GM23338 (cell line): ENCODE results near the gene IRAK2. TPM values are rescaled to one million over a fixed set of nuclear protein-coding genes. Genes with fewer than 3 reads are reported as not detected.

Experiments
- ATAC-seq: fragments of 200-7000 bp; cut with Tn5 transposase; 3 replicates; pipeline ENCODE4 v1.9.1; 2020
- DNase-seq: peaks from one replicate; pipeline ENCODE4 v3.0.0-alpha.2; 2015; ENCODE audit warnings: low spot score
- H2AFZ ChIP-seq: fragments of 200-600 bp; sonication (generic); 2 replicates; pipeline ENCODE4 v1.8.0; 2016; ENCODE audit warnings: antibody characterized with exemption, mild to moderate bottlenecking, moderate library complexity
- H3F3A ChIP-seq: fragments of 200-600 bp; sonication (generic); replicated peaks from 2 replicates; pipeline ENCODE4 v1.8.0; 2017; ENCODE audit warnings: antibody characterized with exemption, mixed run types, low read depth
- H3K27ac ChIP-seq: fragments of 200-600 bp; sonication (generic); 2 replicates; pipeline ENCODE4 v1.6.1; 2016; ENCODE audit warnings: low read depth
- H3K27me3 ChIP-seq: fragments of 200-600 bp; sonication (generic); 2 replicates; pipeline ENCODE4 v1.8.0; 2016; ENCODE audit warnings: mild to moderate bottlenecking, mixed run types, moderate library complexity; ENCODE audit not compliant: insufficient read depth
- H3K36me3 ChIP-seq: fragments of 200-600 bp; sonication (generic); 2 replicates; pipeline ENCODE4 v1.8.0; 2016; ENCODE audit warnings: mild to moderate bottlenecking; ENCODE audit not compliant: insufficient read depth
- H3K4me1 ChIP-seq: fragments of 200-600 bp; sonication (generic); 2 replicates; pipeline ENCODE4 v1.8.0; 2016; ENCODE audit warnings: mild to moderate bottlenecking, moderate library complexity; ENCODE audit not compliant: insufficient read depth
- H3K4me2 ChIP-seq: fragments of 200-600 bp; sonication (generic); 2 replicates; pipeline ENCODE4 v1.7.1; 2017; ENCODE audit warnings: mixed run types
- H3K4me3 ChIP-seq: fragments of 200-600 bp; sonication (generic); 2 replicates; pipeline ENCODE4 v1.6.1; 2016; ENCODE audit warnings: mixed run types
- H3K79me2 ChIP-seq: fragments of 200-600 bp; sonication (generic); replicated peaks from 2 replicates; pipeline ENCODE4 v1.8.0; 2017; ENCODE audit warnings: mild to moderate bottlenecking; ENCODE audit not compliant: insufficient read depth
- H3K9me2 ChIP-seq: fragments of 200-600 bp; sonication (generic); 2 replicates; pipeline ENCODE4 v1.8.0; 2017; ENCODE audit not compliant: insufficient read depth
- H4K20me1 ChIP-seq: fragments of 200-600 bp; sonication (generic); replicated peaks from 2 replicates; pipeline ENCODE4 v1.8.0; 2017; ENCODE audit warnings: mild to moderate bottlenecking; ENCODE audit not compliant: insufficient read depth
- H3K27ac Mint-ChIP-seq: 2 replicates; pipeline ENCODE4 v1.8.0; 2020; ENCODE audit warnings: inconsistent platforms, mild to moderate bottlenecking, moderate library complexity, mixed read lengths
- H3K27me3 Mint-ChIP-seq: 3 replicates; pipeline ENCODE4 v1.8.0; 2022; ENCODE audit warnings: low read depth, mild to moderate bottlenecking, moderate library complexity, mixed read lengths, inconsistent platforms; ENCODE audit not compliant: insufficient read depth, poor library complexity
- H3K36me3 Mint-ChIP-seq: 3 replicates; pipeline ENCODE4 v1.8.0; 2021; ENCODE audit warnings: low read depth, mild to moderate bottlenecking, inconsistent platforms, moderate library complexity, mixed read lengths
- H3K4me1 Mint-ChIP-seq: 3 replicates; pipeline ENCODE4 v1.8.0; 2020; ENCODE audit warnings: mild to moderate bottlenecking, inconsistent platforms, mixed read lengths
- H3K4me3 Mint-ChIP-seq: 3 replicates; pipeline ENCODE4 v1.8.0; 2021; ENCODE audit warnings: moderate library complexity, mild to moderate bottlenecking, inconsistent platforms, mixed read lengths
- H3K9me3 Mint-ChIP-seq: 3 replicates; pipeline ENCODE4 v1.8.0; 2020; ENCODE audit warnings: moderate library complexity, mild to moderate bottlenecking, inconsistent platforms, mixed read lengths
- CREB1 ChIP-seq: fragments of 250-450 bp; sonication (Bioruptor Pico); IDR thresholded peaks from 2 replicates; pipeline ENCODE4 v1.5.0; 2020; ENCODE audit warnings: low read depth, mild to moderate bottlenecking, moderate library complexity
- JUNB ChIP-seq: IDR thresholded peaks from one replicate; pipeline ENCODE4 v1.6.1; 2016; ENCODE audit warnings: antibody characterized with exemption; ENCODE audit not compliant: unreplicated experiment
- POLR2AphosphoS5 ChIP-seq: IDR thresholded peaks from 2 replicates; pipeline ENCODE4 v1.6.1; 2016; ENCODE audit warnings: antibody characterized with exemption, low read depth
- REST ChIP-seq: IDR thresholded peaks from one replicate; pipeline ENCODE4 v1.6.1; 2018; ENCODE audit warnings: antibody characterized with exemption; ENCODE audit not compliant: unreplicated experiment
- STAT1 ChIP-seq: IDR thresholded peaks from one replicate; pipeline ENCODE4 v1.6.1; 2016; ENCODE audit warnings: antibody characterized with exemption; ENCODE audit not compliant: unreplicated experiment
- ZNF331 ChIP-seq: fragments of 250-450 bp; sonication (Bioruptor Pico); IDR thresholded peaks from 2 replicates; pipeline ENCODE4 v1.5.0; 2020; ENCODE audit warnings: low read depth, mild to moderate bottlenecking, moderate library complexity
- polyA plus RNA-seq: library from polyadenylated mRNA; unstranded; fragments of >200 nt; fragmentation: Nextera tagmentation; extraction: Ambion mirVana; gene quantifications from 2 replicates; pipeline ENCODE4 v1.2.1, GENCODE V29; 2016
- total RNA-seq: library from RNA; depleted of rRNA; stranded (reverse); fragments of >200 nt; shearing (Covaris generic); gene quantifications from 2 replicates; pipeline ENCODE4 v1.2.3, GENCODE V29; 2014
- TF ChIP-seq, protein P1 (sequence below), 2 experiments: fragments of 200-600 bp in 1 of 2; sonication (generic) in 1 of 2; conservative IDR thresholded peaks; 2 replicates each; pipeline versions ENCODE4 v1.5.1 to v1.6.1; 2016 to 2017; ENCODE audit warnings: antibody characterized with exemption in 2 of 2, low read depth in 2 of 2, mild to moderate bottlenecking in 2 of 2, moderate library complexity in 1 of 2
- TF ChIP-seq, protein P2 (sequence below): IDR thresholded peaks from 2 replicates; pipeline ENCODE4 v1.6.1; 2016; ENCODE audit warnings: antibody characterized with exemption
- TF ChIP-seq, protein P3 (sequence below): fragments of 250-450 bp; sonication (Bioruptor Pico); IDR thresholded peaks from 2 replicates; pipeline ENCODE4 v1.5.0; 2020; ENCODE audit warnings: mild to moderate bottlenecking, moderate library complexity

Gene IRAK2
- total and polyA plus RNA-seq, 2 experiments from 2014 or later, result 0.37 to 1.4 TPM

- Histone ChIP-seq H2AFZ (no peak overlapping the region), H3F3A (0 out of 2 replicates have a peak, but pooled peaks cover 5% of the 10 kb centered on the region), H3K36me3 (no peaks in the 10 kb centered on the region), H3K79me2 (no peaks in the 10 kb centered on the region), H3K9me2 (no peaks in the 10 kb centered on the region), H3K27me3 (no peaks in the 10 kb centered on the region), H3K4me1 (no peaks in the 10 kb centered on the region), H3K4me2 (no peak overlapping the region), H4K20me1 (no peaks in the 10 kb centered on the region), H3K27ac (no peak overlapping the region), H3K4me3 (no peak overlapping the region)
- no peaks in the 10 kb centered on the region for H3K9me3 Mint-ChIP-seq
- peaks cover 4% of the 10 kb centered on the region for H3K27me3 Mint-ChIP-seq
- 0 out of 3 replicates have a peak, but pooled peaks cover 3% of the 10 kb centered on the region for H3K4me1 Mint-ChIP-seq
- no peak overlapping the region for H3K4me3 Mint-ChIP-seq
- H3K27ac Mint-ChIP-seq, result no peak overlapping the region
- TF ChIP-seq JUNB, result no peak
- TF ChIP-seq, protein P1, sequence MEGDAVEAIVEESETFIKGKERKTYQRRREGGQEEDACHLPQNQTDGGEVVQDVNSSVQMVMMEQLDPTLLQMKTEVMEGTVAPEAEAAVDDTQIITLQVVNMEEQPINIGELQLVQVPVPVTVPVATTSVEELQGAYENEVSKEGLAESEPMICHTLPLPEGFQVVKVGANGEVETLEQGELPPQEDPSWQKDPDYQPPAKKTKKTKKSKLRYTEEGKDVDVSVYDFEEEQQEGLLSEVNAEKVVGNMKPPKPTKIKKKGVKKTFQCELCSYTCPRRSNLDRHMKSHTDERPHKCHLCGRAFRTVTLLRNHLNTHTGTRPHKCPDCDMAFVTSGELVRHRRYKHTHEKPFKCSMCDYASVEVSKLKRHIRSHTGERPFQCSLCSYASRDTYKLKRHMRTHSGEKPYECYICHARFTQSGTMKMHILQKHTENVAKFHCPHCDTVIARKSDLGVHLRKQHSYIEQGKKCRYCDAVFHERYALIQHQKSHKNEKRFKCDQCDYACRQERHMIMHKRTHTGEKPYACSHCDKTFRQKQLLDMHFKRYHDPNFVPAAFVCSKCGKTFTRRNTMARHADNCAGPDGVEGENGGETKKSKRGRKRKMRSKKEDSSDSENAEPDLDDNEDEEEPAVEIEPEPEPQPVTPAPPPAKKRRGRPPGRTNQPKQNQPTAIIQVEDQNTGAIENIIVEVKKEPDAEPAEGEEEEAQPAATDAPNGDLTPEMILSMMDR (conservative IDR thresholded peaks at IDR 0.05; ENCODE audit: low read depth in 2 of 2), result peak; percentile 28 to 56; a peak in 2 of 4 replicates
- ATAC-seq, result no peak
- no peaks in the 10 kb centered on the region for H3K36me3 Mint-ChIP-seq
- peak; percentile 67 for DNase-seq
Observed at GRCh38 chr3:10160925-10161324, 3.8 kb upstream of the IRAK2 start.

DNA sequence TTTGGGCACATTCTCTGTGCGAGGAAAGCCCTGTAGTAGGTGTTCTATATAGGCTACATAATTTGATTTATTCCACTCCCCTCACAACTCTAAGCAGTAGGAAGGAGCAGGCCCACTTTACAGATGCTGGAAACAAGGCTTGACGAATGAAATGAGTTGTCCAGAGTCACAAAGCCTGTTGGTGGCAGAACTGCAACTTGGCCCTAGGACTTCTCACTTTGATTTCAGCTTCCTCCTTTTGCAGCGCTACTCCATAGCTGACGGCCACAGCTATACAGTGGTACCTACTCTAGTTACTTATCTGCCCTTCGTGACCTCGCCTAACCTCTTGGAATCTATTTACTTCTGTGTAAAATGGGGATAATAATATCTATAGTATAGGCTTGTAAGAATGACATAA is 2.5 kb upstream of the IRAK2 start:
- no peaks in the 10 kb centered on the region for H3K9me2 ChIP-seq
- ATAC-seq, result no peak
- H3K27me3 ChIP-seq, result no peaks in the 10 kb centered on the region

More for the DNA sequence above, 2.5 kb upstream of the IRAK2 start:
- Histone ChIP-seq H3K4me1 (no peaks in the 10 kb centered on the region), H3K36me3 (no peaks in the 10 kb centered on the region), H3K79me2 (no peaks in the 10 kb centered on the region), H4K20me1 (no peaks in the 10 kb centered on the region), H3F3A (0 out of 2 replicates have a peak, but pooled peaks cover 5% of the 10 kb centered on the region), H3K4me3 (no peak overlapping the region), H2AFZ (no peak overlapping the region), H3K4me2 (no peak overlapping the region), H3K27ac (no peak overlapping the region)
- 0 out of 3 replicates have a peak, but pooled peaks cover 3% of the 10 kb centered on the region for H3K4me1 Mint-ChIP-seq
- H3K36me3 Mint-ChIP-seq, result no peaks in the 10 kb centered on the region
- H3K9me3 Mint-ChIP-seq, result no peaks in the 10 kb centered on the region
- no peak for DNase-seq
- no peak for TF ChIP-seq ZNF331 (CRISPR knock-in tag)
- TF ChIP-seq, protein P2, sequence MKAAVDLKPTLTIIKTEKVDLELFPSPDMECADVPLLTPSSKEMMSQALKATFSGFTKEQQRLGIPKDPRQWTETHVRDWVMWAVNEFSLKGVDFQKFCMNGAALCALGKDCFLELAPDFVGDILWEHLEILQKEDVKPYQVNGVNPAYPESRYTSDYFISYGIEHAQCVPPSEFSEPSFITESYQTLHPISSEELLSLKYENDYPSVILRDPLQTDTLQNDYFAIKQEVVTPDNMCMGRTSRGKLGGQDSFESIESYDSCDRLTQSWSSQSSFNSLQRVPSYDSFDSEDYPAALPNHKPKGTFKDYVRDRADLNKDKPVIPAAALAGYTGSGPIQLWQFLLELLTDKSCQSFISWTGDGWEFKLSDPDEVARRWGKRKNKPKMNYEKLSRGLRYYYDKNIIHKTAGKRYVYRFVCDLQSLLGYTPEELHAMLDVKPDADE, result no peak
- no peak for TF ChIP-seq JUNB
- no peak for TF ChIP-seq REST
- TF ChIP-seq, protein P3, sequence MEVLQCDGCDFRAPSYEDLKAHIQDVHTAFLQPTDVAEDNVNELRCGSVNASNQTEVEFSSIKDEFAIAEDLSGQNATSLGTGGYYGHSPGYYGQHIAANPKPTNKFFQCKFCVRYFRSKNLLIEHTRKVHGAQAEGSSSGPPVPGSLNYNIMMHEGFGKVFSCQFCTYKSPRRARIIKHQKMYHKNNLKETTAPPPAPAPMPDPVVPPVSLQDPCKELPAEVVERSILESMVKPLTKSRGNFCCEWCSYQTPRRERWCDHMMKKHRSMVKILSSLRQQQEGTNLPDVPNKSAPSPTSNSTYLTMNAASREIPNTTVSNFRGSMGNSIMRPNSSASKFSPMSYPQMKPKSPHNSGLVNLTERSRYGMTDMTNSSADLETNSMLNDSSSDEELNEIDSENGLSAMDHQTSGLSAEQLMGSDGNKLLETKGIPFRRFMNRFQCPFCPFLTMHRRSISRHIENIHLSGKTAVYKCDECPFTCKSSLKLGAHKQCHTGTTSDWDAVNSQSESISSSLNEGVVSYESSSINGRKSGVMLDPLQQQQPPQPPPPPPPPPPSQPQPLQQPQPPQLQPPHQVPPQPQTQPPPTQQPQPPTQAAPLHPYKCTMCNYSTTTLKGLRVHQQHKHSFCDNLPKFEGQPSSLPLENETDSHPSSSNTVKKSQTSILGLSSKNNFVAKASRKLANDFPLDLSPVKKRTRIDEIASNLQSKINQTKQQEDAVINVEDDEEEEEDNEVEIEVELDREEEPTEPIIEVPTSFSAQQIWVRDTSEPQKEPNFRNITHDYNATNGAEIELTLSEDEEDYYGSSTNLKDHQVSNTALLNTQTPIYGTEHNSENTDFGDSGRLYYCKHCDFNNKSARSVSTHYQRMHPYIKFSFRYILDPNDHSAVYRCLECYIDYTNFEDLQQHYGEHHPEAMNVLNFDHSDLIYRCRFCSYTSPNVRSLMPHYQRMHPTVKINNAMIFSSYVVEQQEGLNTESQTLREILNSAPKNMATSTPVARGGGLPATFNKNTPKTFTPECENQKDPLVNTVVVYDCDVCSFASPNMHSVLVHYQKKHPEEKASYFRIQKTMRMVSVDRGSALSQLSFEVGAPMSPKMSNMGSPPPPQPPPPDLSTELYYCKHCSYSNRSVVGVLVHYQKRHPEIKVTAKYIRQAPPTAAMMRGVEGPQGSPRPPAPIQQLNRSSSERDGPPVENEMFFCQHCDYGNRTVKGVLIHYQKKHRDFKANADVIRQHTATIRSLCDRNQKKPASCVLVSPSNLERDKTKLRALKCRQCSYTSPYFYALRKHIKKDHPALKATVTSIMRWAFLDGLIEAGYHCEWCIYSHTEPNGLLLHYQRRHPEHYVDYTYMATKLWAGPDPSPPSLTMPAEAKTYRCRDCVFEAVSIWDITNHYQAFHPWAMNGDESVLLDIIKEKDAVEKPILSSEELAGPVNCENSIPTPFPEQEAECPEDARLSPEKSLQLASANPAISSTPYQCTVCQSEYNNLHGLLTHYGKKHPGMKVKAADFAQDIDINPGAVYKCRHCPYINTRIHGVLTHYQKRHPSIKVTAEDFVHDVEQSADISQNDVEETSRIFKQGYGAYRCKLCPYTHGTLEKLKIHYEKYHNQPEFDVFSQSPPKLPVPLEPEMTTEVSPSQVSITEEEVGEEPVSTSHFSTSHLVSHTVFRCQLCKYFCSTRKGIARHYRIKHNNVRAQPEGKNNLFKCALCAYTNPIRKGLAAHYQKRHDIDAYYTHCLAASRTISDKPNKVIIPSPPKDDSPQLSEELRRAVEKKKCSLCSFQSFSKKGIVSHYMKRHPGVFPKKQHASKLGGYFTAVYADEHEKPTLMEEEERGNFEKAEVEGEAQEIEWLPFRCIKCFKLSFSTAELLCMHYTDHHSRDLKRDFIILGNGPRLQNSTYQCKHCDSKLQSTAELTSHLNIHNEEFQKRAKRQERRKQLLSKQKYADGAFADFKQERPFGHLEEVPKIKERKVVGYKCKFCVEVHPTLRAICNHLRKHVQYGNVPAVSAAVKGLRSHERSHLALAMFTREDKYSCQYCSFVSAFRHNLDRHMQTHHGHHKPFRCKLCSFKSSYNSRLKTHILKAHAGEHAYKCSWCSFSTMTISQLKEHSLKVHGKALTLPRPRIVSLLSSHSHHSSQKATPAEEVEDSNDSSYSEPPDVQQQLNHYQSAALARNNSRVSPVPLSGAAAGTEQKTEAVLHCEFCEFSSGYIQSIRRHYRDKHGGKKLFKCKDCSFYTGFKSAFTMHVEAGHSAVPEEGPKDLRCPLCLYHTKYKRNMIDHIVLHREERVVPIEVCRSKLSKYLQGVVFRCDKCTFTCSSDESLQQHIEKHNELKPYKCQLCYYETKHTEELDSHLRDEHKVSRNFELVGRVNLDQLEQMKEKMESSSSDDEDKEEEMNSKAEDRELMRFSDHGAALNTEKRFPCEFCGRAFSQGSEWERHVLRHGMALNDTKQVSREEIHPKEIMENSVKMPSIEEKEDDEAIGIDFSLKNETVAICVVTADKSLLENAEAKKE (CRISPR knock-in tag), result no peak
- TF ChIP-seq STAT1, result no peak
- no peak for TF ChIP-seq POLR2AphosphoS5
- no peak for TF ChIP-seq CREB1
- H3K4me3 Mint-ChIP-seq, result no peak overlapping the region
- H3K27ac Mint-ChIP-seq, result no peak overlapping the region
- H3K27me3 Mint-ChIP-seq, result peaks cover 4% of the 10 kb centered on the region
